Activated CD4-positive, alpha-beta T cell treated with anti-CD3 and anti-CD28 coated beads, Interleukin-10, Interleukin-2, amounts not matched to agents 100 ng/mL and 50 ng/mL, durations not matched to agents 16 hours and 8 hours (primary cell): ENCODE data around the gene MTERF4.
"Not testable (repeated sequence)": the region's sequence is repeated elsewhere in the genome, so short reads cannot be mapped to it uniquely, and the experiment has no call there.

Experiments
- DNase-seq: peaks from one replicate; pipeline ENCODE4 v3.0.0-alpha.2; 2020

MTERF4 gene

DNA sequence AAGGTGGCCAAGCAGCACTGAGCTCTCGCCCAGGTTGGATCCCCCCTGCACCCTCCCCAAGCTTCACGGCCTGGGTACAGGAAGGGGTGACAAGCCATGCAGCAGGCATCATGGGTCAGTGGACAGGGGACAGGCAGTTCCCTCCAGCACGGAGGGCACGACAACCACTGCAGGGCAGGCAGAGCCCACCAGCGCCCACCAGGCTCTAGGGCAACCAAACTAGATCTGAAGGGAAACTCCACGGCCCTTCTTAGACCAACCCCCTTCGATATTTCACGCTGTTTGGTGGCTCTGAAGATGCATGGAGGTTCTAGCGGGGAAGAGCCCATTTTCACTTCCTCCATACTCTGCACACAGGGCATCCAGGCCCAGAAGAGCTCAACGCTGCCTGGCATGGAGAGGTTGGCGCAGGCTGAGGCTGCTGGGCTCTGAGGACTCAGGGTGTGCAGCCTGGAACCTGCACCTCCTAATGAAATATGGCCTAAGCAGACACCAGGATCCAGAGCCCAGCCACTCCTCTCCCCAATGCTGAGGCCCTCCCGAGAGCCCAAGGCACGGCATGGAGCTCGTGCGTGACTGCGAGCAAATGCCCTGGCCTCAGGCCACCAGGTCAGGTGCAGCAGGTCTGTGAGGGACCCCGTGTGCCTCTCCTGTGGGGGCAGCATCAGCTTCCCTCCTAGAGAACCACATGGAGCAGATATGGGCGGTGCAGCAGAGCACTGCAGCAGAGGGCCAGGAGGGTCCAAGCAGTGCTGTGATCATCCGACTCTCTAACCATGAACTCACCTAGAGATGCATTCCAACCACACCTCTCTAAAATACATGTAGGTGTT is 8.7 kb upstream of the MTERF4 start:
- DNase-seq, result no peak

DNA sequence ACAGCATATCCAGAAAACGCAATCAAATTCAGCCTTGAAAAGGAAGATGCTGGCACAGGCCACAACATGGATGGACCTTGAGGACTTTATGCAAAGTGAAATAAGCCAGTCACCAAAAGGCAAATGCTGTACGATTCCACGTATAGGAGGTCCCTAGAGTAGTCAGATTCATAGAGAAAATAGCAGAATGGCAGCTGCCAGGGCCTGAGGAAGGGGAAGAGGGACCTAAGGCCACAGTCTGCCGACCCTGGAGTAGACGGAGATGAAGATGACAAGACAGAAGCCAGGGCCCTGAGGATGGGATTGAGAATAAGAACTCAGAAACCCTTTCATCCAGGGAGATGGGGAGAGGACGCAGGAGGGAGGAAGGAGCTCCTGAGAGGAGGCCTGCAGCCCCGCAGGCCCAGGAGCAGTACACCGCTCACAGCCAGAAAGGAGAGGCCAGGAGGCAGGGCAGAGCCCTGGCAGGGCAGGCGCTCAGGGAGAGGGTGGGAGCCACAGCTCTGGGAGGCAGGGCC is 8.1 kb upstream of the MTERF4 start:
- DNase-seq, result no peak

DNA sequence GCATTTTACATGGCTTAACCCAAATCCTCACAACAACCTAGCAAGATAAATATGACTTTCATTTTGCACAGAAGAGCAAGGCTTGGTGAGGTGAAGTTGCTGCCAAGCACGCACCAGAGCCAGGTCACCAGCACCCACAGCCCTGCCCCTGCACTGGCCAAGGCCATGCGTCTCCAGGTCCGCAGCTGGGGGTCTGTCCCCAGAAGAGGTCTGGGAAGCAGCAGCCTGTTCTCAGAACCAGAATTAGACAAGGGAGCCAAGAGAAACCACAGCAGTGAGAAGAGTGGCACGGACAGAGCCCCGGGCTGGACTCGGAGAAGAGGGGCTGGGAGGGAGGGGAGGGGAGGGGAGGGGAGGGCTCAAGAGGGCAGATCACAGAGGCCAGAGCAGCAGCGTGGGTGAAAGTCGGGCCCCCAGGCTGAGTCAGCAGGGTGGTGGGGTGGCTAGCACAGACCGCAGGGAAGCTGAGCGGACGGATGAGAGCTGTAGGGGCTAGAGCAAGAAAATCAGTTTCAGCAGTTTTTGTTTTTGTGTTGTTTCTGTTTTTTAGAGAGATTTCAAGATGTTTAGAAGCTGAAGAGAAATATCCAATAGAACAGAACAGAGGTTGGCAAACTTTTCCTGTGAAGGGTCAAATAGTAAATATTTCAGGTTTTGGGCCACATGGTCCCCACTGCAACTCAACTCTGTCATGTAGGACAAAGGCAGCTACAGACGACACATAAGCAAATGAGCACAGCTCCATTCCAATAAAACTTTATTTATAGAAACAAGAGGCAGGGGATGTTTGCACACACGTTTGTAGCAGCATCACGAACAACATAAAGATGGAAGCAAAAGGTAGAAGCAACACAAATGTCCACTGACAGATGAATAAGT is 7.4 kb upstream of the MTERF4 start:
- no peak for DNase-seq

DNA sequence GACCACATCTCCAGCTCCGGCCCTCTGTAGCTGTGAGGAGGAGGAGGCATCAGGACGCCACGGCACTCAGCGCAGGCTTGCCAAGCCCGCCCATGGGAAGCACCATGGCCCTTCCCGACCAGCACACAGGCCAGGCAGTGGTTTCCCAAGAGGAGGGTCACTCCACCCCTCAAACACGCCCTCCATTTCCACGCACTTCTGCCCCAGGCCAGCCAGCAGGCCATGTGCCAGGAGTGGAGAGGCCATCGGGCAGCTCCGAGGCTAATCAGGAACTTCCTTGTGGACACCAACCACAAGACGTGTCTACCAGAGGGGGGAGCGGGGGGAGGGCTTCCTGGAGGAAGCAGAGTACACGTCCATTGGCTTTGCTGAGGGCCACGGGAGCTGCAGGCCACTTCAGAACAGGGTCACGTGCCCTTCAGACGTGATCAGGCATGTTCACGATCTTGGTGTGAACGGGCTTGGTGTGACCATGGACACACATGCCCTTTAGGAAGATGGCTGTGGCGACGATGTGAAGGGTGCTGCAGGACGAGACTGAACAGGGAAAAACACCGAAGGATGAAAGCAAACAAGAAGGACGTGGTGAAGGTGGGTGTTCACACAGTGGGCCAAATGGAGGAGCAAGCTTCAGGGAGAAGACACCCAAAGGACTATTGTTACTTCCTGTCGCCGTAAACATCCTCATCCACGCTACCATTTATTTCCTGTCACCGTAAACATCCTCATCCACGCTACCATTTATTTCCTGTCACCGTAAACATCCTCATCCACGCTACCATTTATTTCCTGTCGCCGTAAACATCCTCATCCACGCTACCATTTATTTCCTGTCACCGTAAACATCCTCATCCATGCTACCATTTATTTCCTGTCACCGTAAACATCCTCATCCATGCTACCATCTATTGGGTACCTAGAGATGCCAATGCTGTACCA is 6.5 kb upstream of the MTERF4 start:
- peak; percentile 25 for DNase-seq

DNA sequence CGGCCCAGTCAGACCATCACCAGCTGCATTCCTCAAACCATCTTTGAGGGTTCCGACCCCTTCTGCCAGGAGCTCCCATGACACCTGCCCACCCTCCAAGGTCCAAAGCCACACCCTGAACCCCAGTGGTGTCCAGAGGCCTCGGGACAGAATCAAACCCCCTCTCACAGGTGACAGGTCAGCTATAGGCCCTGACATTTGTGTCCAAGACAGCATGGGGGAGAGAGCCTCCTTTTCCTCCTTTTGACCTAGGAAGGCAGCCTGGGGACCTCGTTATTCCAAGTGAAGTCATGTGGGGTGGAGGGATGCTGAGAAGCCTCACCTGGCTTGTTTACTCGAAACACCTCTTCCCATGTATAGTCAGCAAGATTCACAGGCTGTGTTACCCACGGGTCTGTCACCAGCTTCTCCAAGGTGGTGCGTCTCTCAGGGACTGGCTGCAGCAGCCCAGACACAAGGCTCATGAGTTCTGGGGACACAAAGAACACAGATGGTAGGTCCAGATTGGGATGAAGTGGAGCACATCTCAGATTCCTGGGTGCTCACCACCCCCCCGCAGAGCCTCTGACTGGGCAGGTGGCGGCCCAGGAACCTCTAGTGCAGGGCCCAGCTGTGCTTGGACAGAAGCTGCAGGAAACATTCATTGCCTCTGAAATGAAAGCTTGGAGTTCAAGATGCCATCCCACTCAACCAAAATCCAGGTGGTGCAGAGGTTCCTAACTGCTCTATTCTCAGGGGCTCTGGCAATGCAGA is 5.1 kb upstream of the MTERF4 start:
- no peak for DNase-seq

DNA sequence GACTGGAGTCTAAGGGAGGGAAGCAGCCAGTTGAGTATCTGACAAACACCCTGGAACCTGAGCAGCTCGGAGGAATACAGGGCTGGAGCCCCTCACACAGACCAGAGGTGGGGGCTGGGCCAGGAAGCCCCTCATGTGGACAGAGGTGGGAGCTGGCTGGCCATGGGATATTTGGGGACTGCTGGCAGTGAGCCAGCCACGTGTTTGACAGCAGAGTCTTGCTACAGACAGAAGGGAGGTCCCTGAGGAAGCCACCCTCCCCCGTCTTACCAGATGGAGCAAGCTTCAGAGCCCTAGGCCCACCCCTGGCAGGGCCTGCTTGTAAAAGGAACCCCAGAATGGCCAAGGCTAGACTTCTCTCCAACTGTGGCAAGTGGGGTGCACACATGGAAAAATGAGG is 3.6 kb upstream of the MTERF4 start:
- DNase-seq, result no peak

DNA sequence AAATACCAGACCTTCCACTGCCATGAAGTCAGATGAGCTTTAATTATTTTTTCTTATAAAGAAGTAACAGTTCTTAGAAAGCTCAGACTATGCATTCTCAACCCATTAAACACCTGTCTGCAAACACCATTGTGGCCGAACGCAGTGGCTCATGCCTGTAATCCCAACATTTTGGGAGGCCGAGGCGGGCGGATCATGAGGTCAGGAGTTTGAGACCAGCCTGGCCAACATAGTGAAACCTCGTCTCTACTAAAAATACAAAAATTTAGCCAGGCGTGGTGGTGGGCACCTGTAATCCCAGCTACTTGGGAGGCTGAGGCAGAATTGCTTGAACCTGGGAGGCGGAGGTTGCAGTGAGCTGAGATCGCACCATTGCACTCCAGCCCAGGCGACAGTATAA is 2.5 kb upstream of the MTERF4 start:
- DNase-seq, result not testable (repeated sequence)

DNA sequence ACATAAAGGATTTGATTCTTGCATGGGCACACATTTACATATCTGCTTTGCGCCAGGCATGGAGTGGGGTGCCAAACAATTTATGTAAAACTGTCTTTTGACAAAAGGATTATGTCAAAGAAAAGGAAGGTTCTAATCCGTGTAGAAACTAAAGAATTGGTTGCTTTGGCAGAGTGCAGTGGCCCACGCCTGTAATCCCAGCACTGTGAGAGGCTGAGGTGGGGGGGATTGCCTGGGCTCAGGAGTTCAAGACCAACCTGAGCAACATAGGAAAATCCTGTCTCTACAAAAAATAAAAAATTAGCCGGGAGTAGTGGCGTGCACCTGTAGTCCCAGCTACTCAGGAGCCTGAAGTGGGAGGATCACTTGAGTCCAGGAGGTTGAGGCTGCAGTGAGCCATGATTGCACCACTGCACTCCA is 1.1 kb upstream of the MTERF4 start:
- DNase-seq, result no peak

DNA sequence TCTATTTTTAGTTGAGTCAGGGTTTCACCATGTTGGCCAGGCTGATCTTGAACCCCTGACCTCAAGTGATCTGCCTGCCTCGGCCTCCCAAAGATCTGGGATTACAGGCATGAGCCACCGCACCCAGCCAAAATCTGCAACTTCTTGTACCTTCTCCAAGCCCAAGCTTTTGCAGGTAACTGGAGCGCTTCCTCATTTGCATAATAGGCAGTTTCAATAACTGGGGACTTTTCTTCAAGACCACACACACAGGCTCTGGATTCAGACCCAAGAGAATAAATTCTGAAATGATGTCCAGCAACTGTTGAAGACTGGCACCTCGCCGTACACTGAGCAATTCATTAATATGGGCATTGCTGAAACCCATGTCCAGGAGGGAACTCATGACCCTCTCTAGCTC is 2.8 kb downstream of the MTERF4 start:
- DNase-seq, result no peak

DNA sequence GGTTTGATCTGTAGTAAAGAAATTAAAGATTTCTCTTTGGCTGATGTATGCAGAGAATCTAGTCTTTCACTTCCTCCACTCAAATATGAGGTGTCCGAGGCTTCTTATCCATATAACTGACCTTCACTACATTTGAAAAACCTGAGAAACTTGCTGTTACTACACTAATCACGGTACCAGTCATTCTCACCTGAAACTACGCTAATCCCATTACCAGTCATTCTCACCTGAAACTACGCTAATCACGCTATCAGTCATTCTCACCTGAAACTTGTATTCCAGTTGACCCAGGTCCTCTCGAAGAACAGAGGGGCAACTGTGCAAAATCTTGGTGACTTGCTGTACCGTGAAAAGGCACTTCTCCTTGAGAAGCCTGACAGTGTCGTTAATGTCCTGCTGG is 5.1 kb downstream of the MTERF4 start:
- peak; percentile 55 for DNase-seq

DNA sequence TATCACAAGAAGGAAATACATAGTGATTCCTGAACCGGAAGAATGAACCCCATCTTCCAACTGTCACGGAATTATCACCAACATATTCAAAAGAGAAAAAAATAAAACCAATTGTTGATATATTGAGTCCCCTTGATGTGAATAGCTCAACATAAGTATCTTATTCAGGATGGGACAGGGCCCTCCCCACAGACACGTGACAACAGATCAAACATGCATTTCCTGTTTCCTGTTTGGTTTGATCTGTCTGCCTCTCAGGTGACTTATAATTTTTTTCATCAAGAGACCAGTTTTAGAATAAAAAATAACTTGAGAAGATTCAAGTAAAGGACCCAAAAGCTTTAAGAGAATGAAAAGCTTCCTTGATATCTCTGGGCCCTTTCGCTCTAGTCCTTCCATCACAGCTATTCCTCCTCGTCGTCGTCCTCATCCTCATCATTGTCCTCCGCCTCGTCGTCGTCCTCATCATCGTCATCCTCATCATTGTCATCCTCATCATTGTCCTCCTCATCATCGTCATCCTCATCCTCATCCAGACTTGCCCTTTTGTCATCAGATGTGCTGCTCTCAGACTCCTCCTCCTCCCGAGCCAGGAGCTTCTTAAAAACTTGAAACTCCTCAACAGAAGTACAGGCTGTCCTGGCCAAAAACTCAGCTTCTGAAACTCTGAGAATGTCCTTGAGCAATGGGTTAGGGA is 6.3 kb downstream of the MTERF4 start:
- peak; percentile 35 for DNase-seq

DNA sequence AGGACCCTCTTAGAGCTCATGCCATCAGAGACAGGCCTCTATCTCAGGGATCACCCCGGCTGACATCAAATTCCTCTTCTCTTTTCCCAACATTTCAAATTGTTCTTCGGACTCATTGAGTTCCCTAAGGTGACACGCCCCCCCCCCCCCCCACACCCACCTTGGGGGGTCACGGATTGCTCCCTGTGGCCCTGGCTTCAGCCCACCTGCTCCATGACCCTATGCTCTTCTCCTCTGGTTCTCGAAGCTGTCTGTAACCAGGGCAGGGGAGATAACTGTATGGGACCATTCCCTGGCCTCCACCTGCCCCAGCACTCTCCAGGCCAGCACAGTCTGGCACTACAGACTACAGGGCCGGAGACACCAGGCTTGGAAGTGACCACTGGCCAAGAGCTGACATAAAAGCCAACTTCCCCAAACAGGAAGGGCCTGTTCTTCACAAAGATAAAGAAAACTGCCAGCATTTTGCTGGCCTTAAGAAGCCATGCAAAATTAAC is 7.1 kb downstream of the MTERF4 start:
- DNase-seq, result no peak

DNA sequence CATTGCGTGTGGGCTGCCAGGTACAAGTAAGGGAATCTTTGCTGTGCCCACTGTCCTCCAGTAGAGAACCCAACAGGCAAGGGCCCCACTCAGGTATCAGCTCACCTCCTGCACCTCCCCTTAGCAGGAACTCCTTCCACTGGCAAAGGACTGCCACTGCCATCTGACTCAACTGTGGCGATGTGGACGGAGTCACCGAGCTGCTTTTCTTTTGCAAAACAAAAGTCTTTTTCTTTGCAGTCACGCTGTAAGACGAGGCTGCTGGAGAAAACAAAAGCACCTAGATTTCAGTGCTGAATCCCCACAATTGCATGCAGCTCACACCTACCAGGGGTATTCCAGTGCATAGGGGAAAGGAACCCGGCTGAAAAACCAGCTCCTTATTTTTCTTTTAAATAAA is 7.9 kb downstream of the MTERF4 start:
- DNase-seq, result no peak

DNA sequence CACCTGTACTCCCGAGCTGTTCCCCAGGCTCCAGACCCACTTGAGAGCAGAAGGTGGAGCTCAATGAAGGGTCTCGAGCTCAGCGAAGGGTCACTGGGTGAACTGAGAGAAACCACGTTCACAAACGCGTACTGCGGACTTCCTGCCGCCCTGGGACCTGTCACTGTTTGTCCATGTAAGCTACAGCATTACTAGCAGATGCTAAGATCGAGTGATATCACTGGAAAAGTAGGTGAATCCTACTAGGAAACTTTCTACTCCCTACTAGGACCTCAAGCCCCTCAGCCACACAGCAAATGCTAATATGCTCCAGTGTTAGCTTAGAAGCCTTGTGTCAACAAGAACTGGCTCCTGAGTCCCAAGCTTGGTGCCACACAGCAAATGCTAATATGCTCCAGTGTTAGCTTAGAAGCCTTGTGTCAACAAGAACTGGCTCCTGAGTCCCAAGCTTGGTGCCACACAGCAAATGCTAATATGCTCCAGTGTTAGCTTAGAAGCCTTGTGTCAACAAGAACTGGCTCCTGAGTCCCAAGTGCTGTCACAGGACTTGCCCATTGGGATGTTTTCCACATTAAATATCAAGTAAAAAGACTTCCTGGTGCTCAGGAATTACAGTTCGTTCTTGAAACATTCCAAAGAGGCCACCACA is 8.8 kb downstream of the MTERF4 start:
- not testable (repeated sequence) for DNase-seq

DNA sequence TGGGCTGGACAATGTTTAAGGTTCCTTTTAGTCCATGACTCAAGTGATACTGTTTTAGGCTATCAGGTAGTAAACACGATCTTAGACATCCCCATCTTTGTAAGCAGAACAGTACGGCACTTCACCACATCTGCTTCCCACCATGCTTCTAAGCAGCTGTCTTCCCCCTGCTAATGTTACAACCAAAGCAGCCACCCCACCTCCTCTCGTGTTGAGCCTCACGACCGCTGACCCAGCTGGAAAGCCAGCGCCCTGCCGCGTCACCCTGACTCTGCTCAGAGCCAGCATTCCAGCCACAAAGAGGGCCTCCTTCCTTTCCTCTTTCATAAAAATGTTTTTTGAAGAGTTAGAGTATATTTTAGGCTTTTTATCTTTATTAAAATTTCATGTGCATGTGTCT is 9.4 kb downstream of the MTERF4 start:
- no peak for DNase-seq

DNA sequence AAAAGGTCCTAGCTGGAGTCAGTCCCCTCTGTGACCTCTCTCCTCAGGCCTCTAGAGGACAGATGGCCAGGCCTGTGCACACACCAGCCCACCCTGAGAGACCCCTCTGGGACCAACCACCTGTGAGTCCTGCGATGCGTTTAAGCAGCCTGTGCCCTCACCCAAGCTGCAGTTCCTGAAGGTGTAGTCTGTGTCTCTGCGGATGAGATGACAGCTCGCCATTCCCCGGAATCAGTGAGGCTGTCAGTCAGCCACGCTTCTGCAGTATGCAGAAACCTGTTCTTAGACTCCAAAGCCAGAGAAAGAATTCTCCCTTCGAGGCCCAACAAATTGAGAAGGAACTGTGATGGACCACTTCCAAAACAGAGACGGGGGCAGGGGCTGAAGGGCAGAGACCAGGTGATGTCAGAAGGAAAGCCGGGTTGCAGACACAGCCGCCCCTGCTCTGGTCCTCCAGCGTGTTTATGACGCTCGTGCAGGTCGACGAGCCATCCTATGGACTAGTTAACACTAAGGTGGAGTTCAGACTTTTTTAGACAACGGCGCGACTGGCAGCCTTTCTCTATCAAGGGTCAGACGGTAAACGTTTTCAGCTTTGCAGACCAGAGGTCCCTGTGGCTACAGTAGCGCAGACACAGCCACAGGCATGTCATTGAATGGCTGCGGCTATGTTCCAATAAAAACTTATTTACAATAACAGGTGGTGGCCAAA is 10.2 kb downstream of the MTERF4 start:
- no peak for DNase-seq

DNA sequence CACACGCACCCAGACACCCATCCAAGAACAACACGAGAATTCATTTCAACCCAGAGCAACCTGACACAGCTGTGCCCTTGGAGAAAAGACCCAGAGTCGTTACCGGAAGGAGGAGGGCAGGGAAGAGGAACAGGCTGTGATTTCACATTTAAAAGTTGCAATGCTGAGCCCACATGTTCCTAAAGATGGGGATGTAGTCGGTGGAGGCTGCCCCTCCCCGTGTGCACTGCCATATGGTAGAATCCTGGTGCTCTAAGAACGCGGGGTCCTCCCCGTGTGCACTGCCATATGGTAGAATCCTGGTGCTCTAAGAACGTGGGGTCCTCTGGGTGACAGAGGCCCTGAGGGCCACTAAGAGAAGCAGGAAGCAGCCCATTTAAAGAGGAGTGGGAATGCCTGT is 10.9 kb downstream of the MTERF4 start:
- no peak for DNase-seq

DNA sequence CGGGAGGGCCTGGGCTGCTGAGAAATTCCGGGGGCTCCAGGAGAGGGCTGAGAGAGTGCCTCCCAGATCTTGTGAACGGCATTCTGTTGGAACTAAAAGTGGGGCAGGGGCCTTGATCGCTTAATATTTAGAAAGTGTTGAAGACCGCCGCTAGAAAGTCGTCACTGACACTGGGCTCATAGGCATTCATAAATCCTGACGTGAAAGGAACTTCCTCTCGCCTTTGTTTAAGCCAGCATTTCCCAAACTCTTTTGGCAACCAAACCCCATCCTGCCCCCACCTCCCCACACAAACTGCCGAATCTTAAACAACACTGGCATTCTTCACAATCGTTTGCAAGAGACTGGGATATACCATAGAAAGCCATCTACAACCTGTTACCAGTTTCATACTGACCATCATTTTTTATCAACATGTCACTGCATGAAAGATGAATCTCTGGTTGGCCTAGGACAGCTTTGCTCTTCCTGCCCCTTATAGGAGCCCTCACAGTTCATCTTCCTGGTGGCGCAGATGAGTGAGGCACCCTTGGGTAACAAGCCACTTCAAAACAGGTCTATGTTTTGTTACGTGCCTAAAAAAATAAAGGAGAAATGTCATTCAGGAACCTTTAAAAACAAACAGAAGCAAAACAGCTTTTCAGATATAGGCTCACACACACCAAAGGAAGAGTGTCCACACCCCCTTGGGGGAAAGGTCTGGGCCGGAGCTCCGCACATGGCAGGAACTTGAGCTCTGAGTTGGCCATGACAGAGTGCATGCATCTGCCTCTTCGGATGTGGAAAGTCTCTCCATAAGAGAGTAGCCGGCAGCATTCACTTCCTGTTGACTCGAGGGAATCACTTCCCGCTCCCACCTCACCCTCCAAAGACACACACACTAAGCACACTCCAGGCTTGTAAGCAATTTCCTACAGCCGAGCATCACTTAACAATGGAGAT is 13.0 kb downstream of the MTERF4 start:
- no peak for DNase-seq

DNA sequence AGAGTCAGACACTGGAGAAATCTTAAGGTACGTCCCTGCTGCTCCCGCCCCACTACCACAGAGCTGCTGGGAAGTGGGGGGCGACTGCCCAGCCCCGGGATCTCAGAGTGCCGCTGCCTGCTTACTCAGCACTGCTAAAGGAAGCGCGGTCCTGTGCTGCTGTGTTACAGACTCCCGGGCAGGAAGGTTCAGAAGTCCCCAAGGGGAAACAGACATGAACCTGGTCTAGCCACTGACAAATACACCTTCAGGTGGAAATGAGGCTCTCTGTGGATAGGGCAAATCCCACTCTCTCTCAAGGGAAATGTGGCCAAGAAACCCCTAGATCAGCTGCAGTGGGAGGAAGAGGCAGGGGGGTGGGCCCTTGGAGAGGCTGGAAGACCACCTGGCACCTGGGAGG is 13.7 kb downstream of the MTERF4 start:
- DNase-seq, result no peak
